HepG2 (cell line): ENCODE results near the gene SCN4B. TPM values are rescaled to one million over a fixed set of nuclear protein-coding genes. Genes with fewer than 3 reads are reported as not detected.

Source experiments
- ATAC-seq: fragments of 200-7000 bp; cut with Tn5 transposase; 3 replicates; pipeline ENCODE4 v1.9.1; 2020; ENCODE audit warnings: mild to moderate bottlenecking, moderate library complexity
- BruUV-seq: library from RNA; stranded (reverse); fragments of 400-500 nt; replicated peaks from 2 replicates; lab custom pipeline; 2021; lab: Mats Ljungman, UMichigan
- CTCF ChIA-PET: fragments of 300-600 bp; formaldehyde crosslinking; extraction: SDS; loops from one replicate; lab custom pipeline; 2021; ENCODE audit warnings: low total read pairs, inconsistent platforms, low intra/inter-chr PET ratio; lab: Yijun Ruan, JAX
- POLR2A ChIA-PET: fragments of 350-600 bp; sonication (Branson Sonifier 250); formaldehyde crosslinking; loops from one replicate; lab custom pipeline; 2020; ENCODE audit warnings: antibody characterized with exemption, inconsistent platforms; lab: Yijun Ruan, JAX
- DNase-seq: peaks from one replicate; pipeline ENCODE4 v3.0.0-alpha.2; 2015; ENCODE audit warnings: low spot score
- FAIRE-seq: peaks from 3 replicates; lab custom pipeline; 2011; peaks lifted over from hg19 to GRCh38; lab: Jason Lieb, UNC
- H2AFZ ChIP-seq: one replicate; pipeline ENCODE4 v1.6.1; 2011; ENCODE audit warnings: low read length, inconsistent platforms
- H3K27ac ChIP-seq: fragments of 300-600 bp; 3 replicates; pipeline ENCODE4 v1.8.0; 2011; ENCODE audit warnings: mixed run types, mild to moderate bottlenecking, mixed read lengths, low read length, inconsistent platforms; ENCODE audit not compliant: insufficient read depth; ENCODE audit errors: extremely low read length
- H3K27me3 ChIP-seq, 2 experiments: fragments of 200-600 bp in 1 of 2; 2 replicates in 1 of 2; 3 replicates in 1 of 2; pipeline versions ENCODE4 v1.6.0 to v1.8.0; 2011; ENCODE audit warnings: low read length in 2 of 2, mild to moderate bottlenecking in 2 of 2, moderate library complexity in 2 of 2, inconsistent platforms in 1 of 2; ENCODE audit not compliant: insufficient read depth in 2 of 2, control insufficient read depth in 1 of 2
- H3K36me3 ChIP-seq, 2 experiments: fragments of 200-600 bp in 1 of 2; replicated peaks in 1 of 2; 2 replicates in 1 of 2; 3 replicates in 1 of 2; pipeline versions ENCODE4 v1.5.1 to v1.8.0; 2011; ENCODE audit warnings: low read length in 2 of 2, inconsistent platforms in 1 of 2; ENCODE audit not compliant: insufficient read depth in 2 of 2, control insufficient read depth in 1 of 2
- H3K4me1 ChIP-seq: 2 replicates; pipeline ENCODE4 v1.5.1; 2012; ENCODE audit warnings: low read length, inconsistent platforms; ENCODE audit not compliant: insufficient read depth
- H3K4me2 ChIP-seq: 2 replicates; pipeline ENCODE4 v1.6.0; 2011; ENCODE audit warnings: low read depth, low read length, inconsistent platforms
- H3K4me3 ChIP-seq, 3 experiments: fragments of 200-600 bp in 1 of 3; sonication (generic), shearing (Covaris generic) in 1 of 3; replicated peaks in 1 of 3; 2 replicates each; pipeline ENCODE4 v1.5.1; 2011 to 2016; ENCODE audit warnings: low read length in 3 of 3, inconsistent platforms in 2 of 3, low read depth in 2 of 3, mild to moderate bottlenecking in 2 of 3, control low read depth in 1 of 3, mixed read lengths in 1 of 3; ENCODE audit not compliant: insufficient read depth in 1 of 3
- H3K79me2 ChIP-seq: one replicate; pipeline ENCODE4 v1.6.1; 2011; ENCODE audit warnings: low read length, inconsistent platforms; ENCODE audit not compliant: insufficient read depth
- H3K9ac ChIP-seq: 2 replicates; pipeline ENCODE4 v1.6.0; 2011; ENCODE audit warnings: mild to moderate bottlenecking, low read depth, low read length, inconsistent platforms; ENCODE audit not compliant: insufficient read depth
- H3K9me3 ChIP-seq: 2 replicates; pipeline ENCODE4 v1.5.1; 2012; ENCODE audit warnings: mild to moderate bottlenecking, low read length
- H4K20me1 ChIP-seq: 2 replicates; pipeline ENCODE4 v1.6.0; 2011; ENCODE audit warnings: inconsistent platforms, mild to moderate bottlenecking, low read length, moderate library complexity; ENCODE audit not compliant: insufficient read depth
- CREB1 ChIP-seq, 2 experiments: fragments of 450-650 bp in 1 of 2; IDR thresholded peaks; 2 replicates each; pipeline ENCODE4 v1.6.1; 2016 to 2017; ENCODE audit warnings: control low read depth in 1 of 2, mild to moderate bottlenecking in 1 of 2, missing compliant biosample characterization in 1 of 2, missing genetic modification characterization in 1 of 2
- NCOA2 ChIP-seq: sonication (generic); formaldehyde crosslinking; IDR thresholded peaks from 2 replicates; pipeline ENCODE4 v1.8.0; 2022; ENCODE audit warnings: inconsistent platforms
- SUZ12 ChIP-seq: fragments of 150-350 bp; IDR thresholded peaks from 2 replicates; pipeline ENCODE4 v1.6.1; 2014; ENCODE audit warnings: low read depth, low read length
- ZNF263 ChIP-seq: sonication (generic); formaldehyde crosslinking; IDR thresholded peaks from 2 replicates; pipeline ENCODE4 v1.4.0; 2020; ENCODE audit warnings: missing genetic modification reagents
- ZNF772 ChIP-seq: sonication (generic); formaldehyde crosslinking; IDR thresholded peaks from 2 replicates; pipeline ENCODE4 v1.5.0; 2020; ENCODE audit warnings: mild to moderate bottlenecking, missing genetic modification reagents
- WGBS: methylation state at CpG from one replicate; pipeline ENCODE4 v1.1.6; 2017; ENCODE audit warnings: low lambda C conversion rate; 5-methylcytosine and 5-hydroxymethylcytosine counted together
- in situ Hi-C: cut with HindIII; loops from 2 replicates; pipeline ENCODE4 v1.10.0; 2017; ENCODE audit warnings: low pct_unique_long_range_greater_than_20kb; ENCODE audit not compliant: extremely low pct_ligation_motif_present
- intact Hi-C: fragments of 100-400 bp; cut with micrococcal nuclease; formaldehyde crosslinking; loops from one replicate; pipeline ENCODE4 v1.10.0; 2022; ENCODE audit not compliant: unreplicated experiment
- polyA plus RNA-seq, 8 experiments: library from polyadenylated mRNA; depleted of rRNA in 3 of 8; stranded (reverse) in 7 of 8; unstranded in 1 of 8; fragments of >200 nt; fragmentation: Illumina TruSeq in 4 of 8; extraction: Trizol in 4 of 8; gene quantifications; 2 replicates each; pipeline versions ENCODE4 v1.2.1 to v1.2.3, GENCODE V29; 2011 to 2016; ENCODE audit warnings: low read depth in 4 of 8, missing spikeins in 1 of 8, mixed read lengths in 1 of 8; ENCODE audit not compliant: insufficient read depth in 1 of 8
- total RNA-seq, 5 experiments: library from RNA; depleted of rRNA; stranded (reverse); fragments of >200 nt; fragmentation: Illumina TruSeq; extraction: Trizol; gene quantifications; 2 replicates each; pipeline ENCODE4 v1.2.3, GENCODE V29; 2016; ENCODE audit warnings: low read depth in 1 of 5

Gene SCN4B
- total and polyA plus RNA-seq, 2 of the 13 experiments (the other 11 are each of a cell fraction or from before 2014, with no cell fraction given), result 0.04 to 0.29 TPM

GRCh38 chr11:118144301-118145268 is 8.0 kb downstream of the SCN4B start:
- H3K4me2 ChIP-seq, result no peak overlapping the region
- no peak overlapping the region for H3K27ac ChIP-seq
- no peak for DNase-seq
- no peak; the same call in 2 of the 3 replicates for ATAC-seq
- TF ChIP-seq ZNF263 (no peak), SUZ12 (no peak), ZNF772 (0 out of 2 replicates have a peak, but pooled peaks have one; percentile 11)
- no peak overlapping the region for H3K9ac ChIP-seq
- no peak for FAIRE-seq
- peaks cover 18% of the 10 kb centered on the region; the same call in 1 of the 2 replicates for H3K4me1 ChIP-seq
- H3K79me2 ChIP-seq, result no peaks in the 10 kb centered on the region
- no peak overlapping the region for H3K4me3 ChIP-seq
- H4K20me1 ChIP-seq, result no peaks in the 10 kb centered on the region
- no peaks in the 10 kb centered on the region for H3K36me3 ChIP-seq
- in situ Hi-C loops, result loop anchor here (5.0 to 25.0 kb wide), 3 partner anchors 148 to 343 kb away; no protein-coding TSS in a partner anchor
- ChIA-PET CTCF (interaction anchor here (0.7 to 2.2 kb wide), 6 partner anchors 26 to 515 kb away, joined by 3 to 21 read pairs (median 11); no protein-coding TSS in a partner anchor), POLR2A (no interaction called here)
- 19% methylated on average over 14 of the region's 20 CpGs for WGBS
- peaks cover 2 to 42% of the 10 kb centered on the region in 2 experiments; a peak in 3 of 5 replicates for H3K27me3 ChIP-seq
- no peak overlapping the region for H2AFZ ChIP-seq
- H3K9me3 ChIP-seq, result no peaks in the 10 kb centered on the region
- no TSS peak for BruUV-seq
- intact Hi-C loops, result loop anchor here (1.0 to 5.0 kb wide), 4 partner anchors 27 to 344 kb away; no protein-coding TSS in a partner anchor

GRCh38 chr11:118143661-118144185 is 8.9 kb downstream of the SCN4B start:
- 20% methylated on average over 12 of the region's 12 CpGs for WGBS
- Histone ChIP-seq H3K4me3 (no peak overlapping the region), H3K9me3 (no peaks in the 10 kb centered on the region), H3K36me3 (no peaks in the 10 kb centered on the region), H3K27ac (no peak overlapping the region), H3K27me3 (peaks cover 2 to 40% of the 10 kb centered on the region in 2 experiments; a peak in 4 of 5 replicates), H3K79me2 (no peaks in the 10 kb centered on the region), H3K4me2 (no peak overlapping the region), H4K20me1 (no peaks in the 10 kb centered on the region), H3K9ac (no peak overlapping the region), H3K4me1 (peaks cover 18% of the 10 kb centered on the region; the same call in 1 of the 2 replicates), H2AFZ (no peak overlapping the region)
- intact Hi-C loops, result no loop called here
- no peak for TF ChIP-seq NCOA2 (CRISPR knock-in tag)
- TF ChIP-seq CREB1 (IDR thresholded peaks at IDR 0.05), result peak; percentile 12; the same call in 1 of the 2 replicates
- no peak for TF ChIP-seq CREB1 (CRISPR knock-in tag; IDR thresholded peaks at IDR 0.05)
- ATAC-seq (no peak), DNase-seq (no peak), FAIRE-seq (no peak)
- ChIA-PET CTCF (interaction anchor here (1.9 kb wide), 1 partner anchor 27 kb away, joined by 14 read pairs; no protein-coding TSS in a partner anchor), POLR2A (no interaction called here)
- BruUV-seq, result no TSS peak
- in situ Hi-C loops, result loop anchor here (25.0 kb wide), 1 partner anchor 344 kb away; no protein-coding TSS in a partner anchor
